Measurements from ENCODE around the gene LY86.

Gene LY86

DNA sequence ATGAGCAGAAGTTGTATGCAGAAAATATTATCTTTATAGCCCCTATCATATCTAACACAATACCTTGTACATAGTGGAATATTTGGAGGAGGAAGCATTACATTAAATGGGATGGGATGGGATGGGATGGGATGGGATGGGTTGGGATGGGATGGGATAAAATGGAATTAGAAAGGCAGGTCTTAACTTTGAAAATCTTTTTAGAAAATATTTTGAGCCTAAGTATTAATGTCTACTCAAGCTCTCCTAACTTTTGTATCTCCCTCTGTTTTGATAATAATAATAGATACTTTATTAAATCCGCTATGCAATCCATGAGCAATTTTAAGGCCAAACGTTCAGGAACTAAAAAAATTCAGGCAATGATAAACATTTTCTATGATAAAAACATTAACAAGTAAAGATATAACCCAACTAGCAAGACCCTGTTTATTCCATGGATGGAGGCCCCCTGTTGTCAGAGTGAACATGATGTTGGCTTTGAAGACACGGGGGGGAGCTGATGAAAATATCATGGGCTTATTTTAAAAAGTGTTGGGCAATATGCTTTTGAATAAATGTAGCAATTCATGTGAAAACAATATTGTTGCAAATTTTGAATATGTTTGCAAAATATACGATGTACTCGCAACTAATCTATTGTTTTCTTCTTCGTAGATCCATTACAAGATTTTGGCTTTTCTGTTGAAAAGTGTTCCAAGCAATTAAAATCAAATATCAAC is 35.9 kb downstream of the LY86 start:
- no peak for DNase-seq

DNA sequence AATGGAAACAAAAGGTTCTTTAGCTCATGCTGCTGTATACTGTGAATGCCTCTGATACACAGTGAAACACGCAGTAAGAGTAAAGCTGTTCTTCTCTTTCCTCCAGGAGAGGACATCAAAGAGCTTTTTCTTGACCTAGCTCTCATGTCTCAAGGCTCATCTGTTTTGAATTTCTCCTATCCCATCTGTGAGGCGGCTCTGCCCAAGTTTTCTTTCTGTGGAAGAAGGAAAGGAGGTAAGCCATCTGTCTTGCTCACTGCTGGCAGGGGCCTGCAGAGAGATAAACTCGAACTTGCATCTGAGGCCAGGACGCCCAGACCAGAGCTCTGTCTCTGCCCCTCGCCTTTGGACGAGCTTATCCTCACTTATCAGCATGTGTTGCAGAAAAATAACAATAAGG is 37.7 kb downstream of the LY86 start:
- DNase-seq = no peak

DNA sequence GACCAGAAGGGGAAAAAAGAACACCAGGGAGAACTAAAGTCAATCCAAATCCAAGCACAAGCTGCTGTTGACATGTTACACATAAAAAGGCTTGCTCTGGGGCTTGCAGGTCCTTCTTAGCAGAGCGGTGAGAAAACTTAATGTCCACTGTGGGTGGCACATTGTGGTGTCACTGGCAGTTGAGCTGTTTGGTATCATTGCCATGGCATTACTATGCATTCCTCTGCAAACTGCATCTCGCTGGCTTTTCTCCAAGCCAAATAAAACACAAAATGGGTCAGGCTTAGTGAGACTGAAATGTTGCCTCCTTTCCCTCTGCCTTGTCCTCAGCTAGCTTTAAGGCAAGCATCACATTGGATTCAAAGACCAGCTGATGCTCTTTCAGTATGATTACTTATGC is 40.9 kb downstream of the LY86 start:
- DNase-seq = no peak

DNA sequence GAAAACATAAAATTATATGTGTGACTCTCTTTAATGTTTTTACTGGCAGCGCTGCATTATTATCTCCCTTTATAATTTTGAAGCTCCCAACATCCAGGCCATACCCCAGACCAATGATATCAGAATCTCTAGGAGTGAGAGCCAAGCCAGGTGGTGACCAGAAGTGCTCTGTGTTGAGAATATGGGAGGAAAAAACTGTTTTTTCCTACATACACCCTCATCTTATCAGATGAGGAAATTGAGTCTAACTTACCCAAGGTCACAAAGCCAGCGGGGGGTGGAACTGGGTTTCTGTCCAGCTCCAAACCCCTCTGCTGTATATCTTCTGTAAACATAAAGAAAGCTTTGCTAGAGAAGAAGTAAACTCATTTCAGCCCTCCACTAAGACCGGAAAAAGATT is 42.5 kb downstream of the LY86 start:
- no peak for DNase-seq

DNA sequence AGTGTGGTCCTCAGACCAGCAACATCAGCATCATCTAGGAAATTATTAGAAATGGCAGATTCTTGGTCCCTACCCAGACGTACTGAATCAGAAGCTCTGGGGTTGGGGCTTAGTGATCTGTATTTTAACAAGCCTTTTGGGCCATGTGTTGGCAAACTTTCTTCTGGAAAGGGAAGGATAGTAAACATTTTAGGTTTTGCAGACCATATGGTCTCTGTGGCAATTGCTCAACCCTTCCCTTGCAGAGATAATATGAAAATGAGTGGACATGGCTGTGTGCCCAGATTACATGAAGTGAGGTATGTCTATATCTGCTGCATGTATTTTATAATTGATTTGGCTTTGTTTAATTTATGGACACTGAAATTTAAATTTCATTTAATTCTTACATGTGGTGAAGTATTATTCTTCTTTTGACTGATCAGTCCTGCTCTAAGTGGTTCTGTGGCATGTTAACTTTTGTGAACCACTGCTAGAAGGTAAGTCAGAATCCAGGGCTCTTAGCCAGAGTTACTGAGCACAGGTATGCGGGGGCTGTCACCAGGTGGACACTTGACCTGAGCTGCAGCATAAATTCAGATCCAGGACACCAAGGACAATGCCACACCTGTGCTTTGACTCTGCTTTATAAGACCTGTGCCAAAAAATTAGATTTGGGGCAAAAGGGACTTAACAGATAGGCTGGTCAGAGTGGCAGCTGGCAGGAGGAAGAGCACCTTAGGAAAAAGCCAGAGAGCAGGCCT is 43.2 kb downstream of the LY86 start:
- DNase-seq = no peak

DNA sequence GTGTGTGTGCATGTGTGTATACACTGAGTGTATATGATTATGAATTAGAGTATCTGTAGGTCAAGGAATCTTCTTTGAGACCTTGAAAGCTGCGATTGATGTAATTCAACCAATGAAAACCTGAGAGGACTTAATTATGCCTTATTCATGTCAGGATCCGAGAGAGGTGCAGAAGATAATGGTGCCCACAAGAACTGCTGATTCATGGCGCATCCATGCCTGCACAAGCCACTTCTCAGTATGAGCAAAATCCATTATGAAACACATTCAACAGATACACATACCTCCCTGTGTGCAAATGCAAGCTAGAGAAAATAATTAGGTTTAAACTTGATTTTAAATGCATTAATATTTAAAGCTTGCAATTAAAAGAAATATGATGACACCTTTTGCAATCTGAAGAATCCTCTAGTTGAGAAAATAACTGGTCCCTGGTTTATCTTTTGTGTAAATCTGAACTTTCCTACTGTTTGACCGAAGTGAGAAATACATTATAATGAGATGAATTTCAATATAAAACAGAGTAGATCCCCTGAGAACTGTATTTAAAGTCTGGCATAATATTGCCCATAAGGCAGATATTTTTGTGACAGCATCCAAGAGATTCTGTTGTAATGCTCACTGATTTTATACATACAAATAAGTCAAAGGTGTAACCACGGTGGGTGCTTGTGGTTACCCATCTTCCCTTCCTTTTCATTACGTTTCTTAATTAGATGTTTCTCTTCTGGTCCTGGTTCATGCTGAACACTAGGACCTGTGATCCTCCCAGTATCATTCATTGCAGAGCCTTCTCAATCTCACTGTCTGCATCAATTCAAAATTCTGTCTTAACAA is 45.6 kb downstream of the LY86 start:
- no peak for DNase-seq

DNA sequence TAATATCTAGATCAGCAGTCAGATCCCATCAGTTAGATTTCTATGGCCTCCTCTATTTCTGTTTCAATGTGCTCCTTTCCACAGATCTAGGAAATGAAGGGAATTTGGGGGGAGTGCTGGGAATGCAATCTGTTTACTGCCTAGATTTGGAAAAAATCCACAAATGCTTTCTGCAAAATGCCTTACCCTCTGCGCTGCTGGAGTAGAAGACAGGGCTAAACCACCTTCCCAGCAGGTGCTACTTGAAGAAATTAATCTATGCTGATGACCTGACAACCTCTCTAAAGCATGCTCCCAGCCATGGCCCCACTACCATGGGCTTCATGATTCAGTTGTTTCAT is 46.2 kb downstream of the LY86 start:
- no peak for DNase-seq

DNA sequence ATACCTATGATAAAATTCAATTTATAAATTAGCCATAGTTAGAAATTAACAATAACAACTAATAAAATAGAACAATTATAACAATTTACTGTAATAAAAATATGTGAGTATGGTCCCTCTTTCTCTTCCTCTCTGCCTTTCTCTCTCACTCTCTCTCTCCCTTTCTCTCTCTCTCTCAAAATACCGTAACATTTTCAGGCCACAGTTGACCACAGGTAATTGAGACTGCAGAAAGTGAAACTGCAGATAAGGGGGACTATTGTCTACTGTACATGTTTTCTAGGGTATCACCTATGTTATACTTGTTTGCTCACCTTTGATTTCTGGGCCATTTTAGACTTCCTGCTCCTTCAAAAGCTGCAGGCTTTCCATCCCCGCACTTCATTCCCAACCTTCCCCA is 46.8 kb downstream of the LY86 start:
- no peak for DNase-seq

DNA sequence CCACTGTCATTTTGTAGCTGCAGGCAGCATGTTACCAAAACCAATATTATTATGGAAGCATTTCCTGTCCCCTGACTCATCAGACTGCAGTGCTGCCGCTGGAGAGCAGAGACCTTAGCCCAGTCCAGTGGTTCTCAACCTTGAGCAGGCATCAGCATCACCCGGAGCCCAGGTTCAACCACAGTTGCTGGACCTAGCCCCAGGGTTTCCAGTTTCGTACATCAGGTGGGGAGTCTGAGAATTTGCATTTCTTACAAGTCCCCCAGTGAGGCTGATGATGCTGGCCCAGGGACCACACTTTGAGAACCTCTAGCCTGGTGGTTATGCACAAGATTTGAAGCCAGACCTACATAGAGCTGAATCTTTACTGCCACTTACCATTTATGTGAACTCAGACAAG is 47.3 kb downstream of the LY86 start:
- no peak for DNase-seq

DNA sequence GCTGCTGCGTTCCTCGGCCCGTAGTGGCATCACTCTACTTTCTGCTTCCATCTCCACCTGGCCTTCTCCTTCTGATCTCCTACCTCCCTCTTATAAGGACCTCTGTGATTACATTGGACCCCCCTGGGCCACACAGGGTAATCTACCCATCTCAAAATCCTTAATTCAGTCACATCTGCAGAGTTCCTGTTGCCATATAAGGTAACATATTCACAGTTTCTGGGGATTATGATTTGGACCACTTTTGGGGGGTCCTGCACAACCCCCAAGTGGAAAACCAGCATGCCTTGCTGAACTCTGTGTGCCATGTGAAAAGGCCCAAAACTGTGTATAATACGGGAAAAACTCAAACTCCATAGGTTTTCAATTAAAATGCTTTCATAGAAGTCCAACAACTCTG is 51.1 kb downstream of the LY86 start:
- no peak for DNase-seq

DNA sequence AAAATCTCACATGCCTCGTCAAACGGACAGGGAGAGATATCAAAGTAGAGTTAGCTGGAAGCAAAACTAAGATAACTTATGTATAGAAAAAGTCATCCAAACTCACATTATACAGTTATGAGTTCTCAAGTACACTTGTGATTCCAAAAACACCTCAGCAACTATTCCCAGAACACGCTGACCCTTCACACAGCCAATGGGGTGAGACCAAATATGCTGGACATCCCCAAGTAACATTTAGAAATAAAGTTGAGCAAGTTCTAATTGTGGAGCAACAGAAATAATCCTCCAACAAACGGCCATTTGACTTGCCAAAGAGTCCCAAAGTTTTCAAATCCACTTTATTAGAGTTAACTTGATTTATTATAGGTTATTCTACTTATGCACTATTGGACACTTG is 52.4 kb downstream of the LY86 start:
- DNase-seq = no peak

DNA sequence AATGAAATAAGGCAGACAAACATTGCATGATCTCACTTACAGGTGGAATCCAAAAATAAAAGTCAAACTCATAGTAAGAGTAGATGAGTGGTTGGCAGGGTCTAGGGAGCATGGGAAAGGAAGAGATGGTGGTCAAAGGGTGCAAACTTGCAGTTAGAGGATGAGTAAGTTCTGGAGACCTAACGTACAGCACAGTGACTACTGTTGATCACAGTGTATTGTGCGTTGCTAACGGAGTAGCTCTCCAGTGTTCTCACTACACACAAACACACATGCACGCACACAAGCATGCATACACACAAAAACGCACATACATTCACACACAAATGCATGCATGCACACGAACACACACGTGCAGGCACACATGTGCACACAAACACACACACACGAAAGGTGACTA is 54.9 kb downstream of the LY86 start:
- DNase-seq = no peak

DNA sequence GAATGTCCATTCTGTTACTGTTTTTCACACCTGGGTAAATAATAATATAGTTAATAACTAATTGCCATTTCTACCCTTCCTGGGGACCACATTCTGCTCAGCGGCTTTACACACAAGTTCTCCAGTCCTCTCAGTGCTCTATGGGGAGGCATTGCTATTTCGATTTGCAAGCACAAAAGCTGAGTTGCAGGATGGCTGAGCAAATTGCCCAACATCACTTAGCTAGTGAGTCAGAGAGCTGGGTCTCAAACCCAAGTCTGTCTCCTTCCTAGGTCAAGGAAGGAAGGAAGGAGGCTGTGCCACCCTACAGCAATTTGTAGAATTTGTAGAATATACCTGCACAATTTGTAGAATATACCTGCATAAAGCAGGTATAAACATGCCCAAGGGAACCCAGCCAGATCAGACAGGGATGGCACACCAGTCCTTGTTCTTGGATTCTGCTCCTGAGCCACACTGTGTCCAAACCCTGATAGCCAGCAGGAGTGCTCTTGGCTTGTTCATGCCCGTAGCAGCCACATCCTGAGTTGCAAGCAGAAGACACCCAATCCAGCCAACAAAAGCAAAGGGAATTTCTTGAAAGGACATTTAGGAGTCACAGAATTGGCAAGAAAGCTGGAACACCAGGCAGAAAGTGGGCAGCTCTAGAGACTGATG is 56.9 kb downstream of the LY86 start:
- DNase-seq = no peak

DNA sequence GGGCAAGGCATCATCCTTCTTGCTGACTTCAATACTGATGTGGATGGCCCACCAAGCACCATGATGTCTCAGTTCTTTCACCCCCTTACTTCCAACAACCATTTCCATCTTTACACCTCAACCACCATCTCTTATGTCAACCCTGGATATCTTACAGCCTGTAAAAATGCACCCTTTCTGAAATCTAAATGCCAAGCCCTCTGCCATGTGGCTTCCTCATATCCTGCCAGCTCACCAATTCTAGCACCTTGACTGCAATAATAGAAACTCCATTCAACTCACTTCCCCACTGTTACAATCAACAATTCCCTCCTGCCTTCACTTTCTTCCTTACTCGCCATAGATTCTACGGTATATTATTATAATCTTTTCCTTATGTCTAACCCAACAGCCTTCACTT is 57.9 kb downstream of the LY86 start:
- DNase-seq = no peak

DNA sequence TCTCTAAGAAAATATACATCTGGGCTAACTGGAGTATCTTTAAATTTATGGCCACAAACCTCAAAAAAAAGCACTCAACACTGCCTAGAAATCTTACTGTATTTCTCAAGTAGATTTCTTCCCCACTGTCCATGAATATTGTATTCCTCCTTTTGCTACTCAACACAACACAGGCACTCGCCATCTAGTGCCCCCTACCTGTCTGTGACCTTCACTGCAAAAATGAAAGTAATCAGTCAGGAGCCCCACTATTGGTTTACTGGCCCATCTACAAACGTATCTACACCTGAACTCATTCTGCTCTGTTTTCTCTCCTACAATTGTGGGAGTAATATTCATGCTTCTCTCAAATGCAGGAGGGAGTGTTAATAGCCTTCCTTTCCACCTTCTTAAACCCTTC is 58.3 kb downstream of the LY86 start:
- no peak for DNase-seq

DNA sequence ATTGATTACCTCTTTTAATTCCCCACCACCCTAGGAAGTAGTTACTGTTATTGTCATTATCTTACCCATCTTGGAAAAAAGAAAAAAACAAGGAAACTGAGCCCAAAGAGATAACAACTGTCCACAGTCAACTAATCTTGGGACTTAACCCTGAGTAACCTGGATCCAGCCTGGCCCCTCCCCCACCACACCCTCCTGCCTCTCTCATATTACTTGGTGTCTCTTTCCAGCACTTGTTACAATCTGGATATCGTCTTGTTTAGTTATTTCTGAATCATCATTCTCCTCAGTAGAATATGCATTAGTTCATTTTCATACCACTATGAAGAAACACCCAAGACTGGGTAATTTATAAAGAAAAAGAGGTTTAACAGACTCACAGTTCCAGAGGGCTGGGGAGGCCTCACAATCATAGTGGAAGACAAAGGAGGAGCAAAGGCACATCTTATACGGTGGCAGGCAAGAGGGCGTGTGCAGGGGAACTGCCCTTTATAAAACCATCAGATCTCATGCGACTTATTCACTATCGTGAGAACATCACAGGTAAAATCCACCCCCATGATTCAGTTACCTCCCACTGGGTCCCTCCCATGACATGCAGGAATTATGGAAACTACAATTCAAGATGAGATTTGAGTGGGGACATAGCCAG is 60.3 kb downstream of the LY86 start:
- no peak for DNase-seq

DNA sequence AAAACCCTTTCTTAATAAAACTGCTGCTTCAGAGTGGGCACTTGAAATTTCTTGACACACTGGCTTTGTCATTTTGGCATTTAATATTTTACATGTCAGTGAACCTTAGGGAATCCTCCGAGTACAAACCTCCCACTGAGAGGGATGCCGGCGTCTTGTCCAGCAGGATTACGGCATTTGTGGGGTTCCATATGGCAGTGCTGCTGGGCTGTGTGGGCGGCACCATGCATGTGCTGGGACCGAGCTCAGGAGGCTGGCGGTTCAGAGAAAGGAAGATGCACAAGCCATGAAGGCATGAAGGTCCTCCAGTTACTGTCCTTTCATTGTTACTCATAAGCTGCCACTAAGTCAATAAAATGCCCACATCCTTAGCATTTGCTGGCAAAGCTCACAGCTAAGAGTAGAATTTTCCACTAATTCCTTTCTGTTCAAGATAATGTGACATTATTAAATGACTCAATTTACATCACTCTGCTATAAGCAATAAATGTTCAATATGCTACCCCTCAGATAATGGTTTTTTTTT is 61.4 kb downstream of the LY86 start:
- no peak for DNase-seq

DNA sequence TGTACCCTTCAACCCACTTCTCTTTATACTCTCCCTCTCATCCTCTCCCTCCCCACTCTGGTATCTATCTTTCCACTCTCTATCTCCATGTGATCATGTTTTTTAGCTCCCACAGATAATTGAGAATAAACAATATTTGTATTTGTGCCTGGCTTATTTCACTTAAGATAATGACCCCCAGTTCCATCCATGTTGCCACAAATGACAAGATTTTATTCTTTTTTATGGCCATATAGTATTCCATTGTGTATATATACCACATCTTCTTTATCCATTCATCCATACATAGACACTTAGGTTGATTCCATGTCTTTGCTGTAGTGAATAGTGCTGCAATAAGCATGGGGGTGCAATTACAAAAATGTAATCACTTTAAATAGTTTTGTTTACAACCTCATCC is 62.3 kb downstream of the LY86 start:
- DNase-seq = no peak

DNA sequence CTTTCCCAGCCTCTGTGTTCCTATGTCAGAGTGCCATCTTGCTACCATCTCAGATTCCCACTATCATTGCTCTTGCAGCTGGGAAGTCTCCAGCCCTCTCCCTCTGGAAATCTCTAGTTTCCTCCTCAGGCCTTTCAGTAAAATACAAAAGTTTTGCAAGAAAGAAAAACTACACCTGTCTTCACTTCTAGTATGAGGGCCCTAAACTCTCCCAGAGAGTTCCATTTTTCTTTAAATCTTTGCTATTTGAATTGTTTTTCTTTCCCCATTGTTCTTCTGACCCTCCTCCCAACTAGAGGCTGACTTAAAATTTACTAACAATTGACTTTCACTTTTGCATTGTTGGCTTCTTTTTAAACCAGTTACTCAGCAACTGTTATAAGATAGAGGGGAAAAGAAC is 62.8 kb downstream of the LY86 start:
- DNase-seq = no peak

DNA sequence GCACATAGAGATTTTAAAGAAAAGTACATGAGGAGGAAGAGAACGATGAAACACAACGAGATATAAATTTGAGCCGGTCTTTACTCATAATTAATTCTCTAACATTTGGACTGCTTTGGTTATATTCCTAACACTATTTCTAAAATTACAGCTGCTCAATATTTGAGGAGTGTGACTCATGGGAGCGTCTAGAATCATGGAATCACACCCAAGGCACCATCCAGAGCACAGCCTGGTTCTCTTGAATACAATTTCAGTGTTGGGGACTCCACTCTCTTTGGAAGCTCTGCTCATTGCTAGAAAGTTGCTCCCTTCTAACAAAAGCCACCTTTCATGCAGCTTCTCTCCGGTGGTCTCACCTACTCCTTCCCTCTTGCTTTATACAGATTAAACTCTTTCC is 64.4 kb downstream of the LY86 start:
- DNase-seq = no peak

DNA sequence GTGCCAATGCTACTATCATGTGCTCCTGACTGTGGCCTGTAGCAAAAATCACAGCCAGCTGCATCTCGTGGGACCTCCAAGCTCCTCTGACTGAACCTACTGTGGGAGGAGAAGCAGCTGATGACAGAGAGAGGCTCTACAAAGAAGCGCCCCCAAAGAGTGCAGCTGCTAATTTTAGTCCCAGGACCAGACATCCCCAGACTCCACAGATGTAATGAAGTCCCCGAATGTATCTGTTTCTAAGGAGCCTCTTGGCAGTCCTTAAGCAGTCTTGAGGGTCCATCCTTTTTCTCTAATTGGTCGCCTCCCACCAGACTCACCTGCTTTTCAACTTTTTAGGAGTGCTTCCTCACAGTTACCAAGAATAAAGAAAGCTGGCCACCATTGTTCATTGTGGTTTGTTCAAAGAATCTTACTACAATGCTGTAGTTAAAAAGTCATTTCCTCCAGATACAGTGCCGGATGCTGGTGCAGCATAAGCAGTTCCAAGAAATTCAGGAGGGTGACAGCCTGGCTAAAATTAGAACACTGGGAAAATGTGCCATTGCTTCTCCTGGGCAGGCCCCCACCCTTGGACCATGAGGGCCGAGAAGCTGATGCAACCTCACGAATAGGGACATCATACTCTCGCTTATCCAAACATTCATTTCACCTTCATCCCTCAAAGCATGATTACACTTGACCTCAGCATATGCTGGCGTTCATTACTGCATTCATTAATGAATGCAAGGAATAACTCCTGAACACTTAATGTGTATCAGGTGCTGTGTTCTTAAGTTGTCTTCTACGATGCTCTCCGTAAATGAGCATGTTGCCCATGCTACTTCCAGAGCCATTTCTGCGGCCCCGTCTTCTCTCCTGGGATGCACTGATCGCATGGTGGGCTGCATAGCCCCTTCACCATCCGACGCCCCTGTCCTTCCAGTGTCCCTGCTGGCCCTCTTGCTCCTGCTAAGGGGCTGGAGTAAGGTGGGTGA is 66.4 kb downstream of the LY86 start:
- peak; percentile 15 for DNase-seq
